Measurements from ENCODE around the gene C9orf152.

Gene C9orf152

DNA sequence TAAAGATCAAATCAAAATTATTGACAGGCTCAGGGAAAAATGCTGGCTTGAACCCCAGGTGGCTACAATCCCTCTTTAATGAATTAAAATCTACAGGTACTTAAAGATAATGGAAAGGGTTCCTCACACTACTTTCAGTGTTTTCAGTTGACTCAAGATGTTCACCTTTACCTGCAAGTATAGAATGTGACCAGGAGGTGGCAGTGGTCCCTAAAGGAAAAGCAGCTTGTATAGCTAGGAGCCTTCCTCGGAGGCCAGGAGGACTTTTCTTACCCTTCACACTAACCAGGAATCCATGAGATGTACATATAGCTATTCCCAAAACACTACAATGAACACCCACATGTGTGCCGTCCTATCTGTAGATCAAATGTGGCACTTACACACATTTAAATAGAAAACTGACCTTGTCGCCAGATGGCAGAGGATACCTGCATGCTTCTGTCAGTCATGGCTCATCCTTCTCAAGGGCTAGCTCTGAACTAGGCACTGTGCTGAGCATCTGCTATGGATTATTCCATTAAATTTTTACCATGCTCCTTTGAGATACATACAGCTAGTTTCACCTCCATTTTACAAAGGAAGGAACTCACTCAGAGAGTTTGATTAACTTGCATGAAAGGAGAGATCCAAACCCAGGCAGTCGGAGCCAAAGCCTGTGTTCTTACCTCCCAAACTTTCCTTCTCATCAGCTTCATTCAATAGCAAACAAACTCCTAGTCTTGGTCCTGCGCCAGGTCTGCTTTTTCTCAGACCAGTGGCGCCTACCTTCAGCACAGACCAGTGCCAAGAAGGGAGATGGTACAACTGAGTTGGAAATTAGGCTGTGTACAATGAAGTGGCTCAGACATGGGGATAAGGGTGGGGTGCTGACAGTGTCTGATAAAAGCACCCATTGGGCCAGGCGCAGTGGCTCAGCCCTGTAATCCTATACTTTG is 24.5 kb downstream of the C9orf152 start:
- peak; percentile 75 for DNase-seq (ENCODE audit: low spot score)

DNA sequence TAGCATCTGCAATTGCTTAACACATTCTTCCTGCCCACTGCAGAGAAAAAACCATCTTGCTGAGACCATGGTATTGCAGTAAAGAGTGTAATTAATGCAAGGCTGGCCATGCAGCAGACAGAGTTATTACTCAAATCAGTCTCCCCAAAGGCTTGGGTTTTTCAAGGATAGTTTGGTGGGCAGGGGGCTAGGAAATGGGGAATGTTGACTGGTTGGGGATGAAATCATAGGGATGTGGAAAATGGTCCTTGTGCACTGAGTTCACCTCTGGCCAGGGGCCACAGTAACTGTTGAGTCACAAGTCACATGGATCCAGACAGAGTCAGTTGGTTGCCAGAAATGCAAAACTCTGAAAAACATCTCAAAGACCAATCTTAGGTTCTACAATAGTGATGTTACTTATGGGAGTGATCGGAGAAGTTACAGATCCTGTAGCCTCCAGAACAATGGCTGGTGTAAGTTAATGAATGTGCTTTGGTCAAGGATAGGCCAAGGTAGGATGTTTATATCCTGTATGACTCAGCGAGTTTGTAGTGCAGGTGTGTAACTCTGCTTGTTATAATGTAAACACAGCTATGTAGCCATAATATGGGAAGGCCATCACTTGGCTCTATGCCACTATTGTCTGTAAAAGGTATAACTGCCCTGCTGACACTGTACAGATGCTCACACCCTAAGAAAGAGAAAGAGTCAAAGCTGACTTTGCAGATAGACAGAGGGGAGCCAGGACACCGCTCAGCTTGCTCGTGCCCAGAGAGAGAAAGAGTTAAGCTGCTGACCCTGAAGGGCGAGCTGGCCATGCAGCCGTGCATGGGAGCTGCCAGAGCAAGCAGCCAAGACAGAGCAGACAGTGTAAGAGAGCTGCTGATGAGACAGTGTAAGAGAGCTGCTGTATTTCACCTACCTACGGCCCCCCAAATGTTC is 27.2 kb downstream of the C9orf152 start:
- DNase-seq (ENCODE audit: low spot score), result no peak

DNA sequence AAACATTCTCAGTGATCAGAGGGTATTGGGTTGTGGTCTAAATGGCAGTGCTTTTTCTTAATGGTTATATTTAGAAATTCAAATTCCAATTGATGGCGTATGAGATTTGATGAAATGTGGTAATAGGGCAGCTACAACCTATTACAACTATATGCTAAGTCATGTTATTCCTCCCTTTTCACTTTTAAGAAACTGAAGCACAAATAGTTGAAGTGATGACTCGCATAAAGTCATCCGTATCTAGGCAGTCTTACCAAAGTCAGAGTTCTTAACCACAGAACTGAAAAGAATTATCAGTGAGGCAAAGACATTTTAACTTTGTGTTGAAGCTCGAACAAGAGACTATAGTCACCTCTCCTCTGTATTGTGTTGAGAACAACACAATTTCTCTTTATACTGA is 28.2 kb downstream of the C9orf152 start:
- no peak for DNase-seq (ENCODE audit: low spot score)

DNA sequence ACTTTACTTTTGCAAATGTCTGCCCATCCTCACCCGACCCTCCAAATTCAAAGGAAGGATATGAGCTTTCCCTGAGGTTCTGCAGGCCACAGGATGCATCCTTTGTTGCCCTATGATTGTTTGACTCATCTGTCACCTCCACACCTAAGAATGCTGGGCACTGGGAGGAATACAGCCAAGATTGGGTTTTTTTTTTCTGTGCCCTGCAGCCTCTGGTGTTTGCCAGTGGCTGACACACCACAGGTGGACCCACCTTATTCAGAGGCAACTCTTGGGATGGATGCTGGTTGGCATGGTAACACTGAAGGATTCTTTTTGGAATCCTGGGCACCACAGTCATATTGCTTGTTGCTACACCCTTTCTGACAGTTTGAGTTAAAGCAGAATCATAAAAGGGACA is 29.7 kb downstream of the C9orf152 start:
- DNase-seq (ENCODE audit: low spot score), result no peak

DNA sequence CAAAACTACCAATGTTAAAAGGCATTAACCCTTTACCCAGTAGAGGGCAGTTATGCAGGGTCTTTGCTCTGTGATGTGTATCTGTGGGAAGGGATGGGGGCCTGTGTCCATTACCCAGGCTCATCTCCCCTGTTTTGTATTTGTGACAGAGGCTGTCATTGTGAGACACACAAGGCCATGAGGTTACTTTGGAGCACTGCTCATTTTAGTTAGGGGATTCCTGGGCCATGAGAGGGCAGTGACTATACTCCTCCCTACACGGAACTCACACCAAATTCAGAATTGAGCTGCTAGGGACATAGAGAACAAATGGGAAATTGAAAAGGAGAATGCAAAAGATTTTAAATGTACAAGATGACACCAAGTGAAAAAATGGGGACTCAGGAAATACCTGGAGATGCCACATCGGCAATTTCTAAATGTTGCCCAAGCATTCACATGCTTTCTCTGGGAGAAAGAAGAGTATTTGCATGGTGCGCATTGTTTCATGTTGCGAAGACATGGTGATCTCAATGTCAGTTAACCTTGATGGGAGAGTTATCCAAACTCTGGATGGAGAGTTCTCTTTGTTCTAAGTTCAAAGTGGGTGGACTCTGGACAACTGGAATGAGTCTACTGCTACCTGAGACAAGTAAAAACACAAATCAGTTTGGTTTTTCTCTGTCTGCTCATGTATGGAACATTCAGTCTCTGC is 32.5 kb downstream of the C9orf152 start:
- DNase-seq (ENCODE audit: low spot score), result no peak

DNA sequence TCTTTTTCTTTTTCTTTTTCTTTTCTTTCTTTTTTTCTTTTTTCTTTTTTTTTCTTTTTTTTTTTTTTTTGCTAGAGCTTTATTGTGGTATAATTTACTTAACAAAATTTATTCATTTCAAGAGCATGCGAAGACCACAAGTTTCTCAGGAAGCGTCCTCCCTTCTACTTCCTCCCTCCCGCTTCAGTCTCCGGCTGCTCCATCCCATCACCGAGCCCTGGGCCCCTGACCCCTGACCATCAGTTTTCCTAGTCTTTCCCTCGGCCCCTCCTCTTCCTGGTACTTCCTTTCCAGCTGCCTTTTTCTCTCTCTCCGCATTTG is 34.7 kb downstream of the C9orf152 start:
- DNase-seq (ENCODE audit: low spot score), result no peak

DNA sequence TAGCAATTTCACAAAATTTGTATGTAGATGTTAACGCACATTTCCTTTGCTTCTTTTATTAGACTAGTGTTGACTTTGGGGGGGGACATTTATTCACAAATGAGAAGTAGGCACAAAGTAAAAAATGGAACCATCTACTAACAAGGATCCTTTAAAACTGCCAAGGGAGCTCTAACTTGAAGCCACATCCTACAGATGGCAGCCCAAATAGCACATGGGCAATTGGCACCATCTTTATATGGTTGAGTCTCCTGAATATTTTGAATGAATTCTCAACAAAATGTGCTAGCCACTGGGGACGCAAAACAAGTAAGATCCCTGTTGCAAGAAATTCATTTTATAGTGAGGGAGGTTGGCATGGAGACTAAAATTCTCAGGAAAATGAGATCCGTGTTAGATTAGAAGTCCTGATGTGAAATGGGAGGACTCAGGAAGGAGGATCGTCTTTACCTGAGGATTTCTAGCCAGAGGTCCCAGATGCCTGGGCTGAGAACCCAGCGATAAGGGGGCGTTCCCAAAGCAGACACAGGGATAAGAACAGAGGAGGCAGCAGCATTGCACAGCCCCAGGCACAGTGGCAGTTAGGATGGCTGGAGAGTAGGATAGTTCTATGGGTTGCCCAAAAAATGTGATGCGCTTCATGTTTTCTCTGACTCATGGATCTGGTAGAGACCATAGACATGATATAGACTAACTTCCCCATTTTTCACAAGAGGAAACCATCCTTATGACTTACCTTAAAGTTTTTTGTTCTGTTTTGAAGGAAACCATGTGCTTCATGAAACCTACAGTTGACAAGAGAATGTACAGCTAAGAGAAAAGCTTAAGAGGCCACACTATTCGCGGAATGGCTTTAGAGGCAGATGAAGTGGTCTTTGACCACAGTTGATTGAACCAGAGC is 37.4 kb downstream of the C9orf152 start:
- DNase-seq (ENCODE audit: low spot score), result no peak

DNA sequence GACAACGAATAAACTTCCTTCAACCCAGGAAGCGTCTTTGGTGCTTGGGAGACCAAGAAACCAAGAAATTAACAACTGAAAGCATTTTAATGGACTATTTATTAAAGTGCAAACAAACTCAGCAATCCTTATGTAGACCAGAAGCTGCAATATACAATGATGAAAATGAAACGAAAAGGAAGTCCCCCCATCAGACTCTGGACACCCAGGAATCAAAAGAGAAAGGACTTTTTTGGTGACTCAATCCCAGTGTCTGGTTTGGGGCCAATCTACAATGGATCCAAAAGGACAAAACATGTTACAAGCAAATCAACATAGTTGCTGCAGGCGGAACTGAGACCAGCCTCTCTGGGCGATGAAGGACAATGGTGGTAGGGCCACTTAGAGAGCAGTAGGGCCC is 39.5 kb downstream of the C9orf152 start:
- no peak for DNase-seq (ENCODE audit: low spot score)

DNA sequence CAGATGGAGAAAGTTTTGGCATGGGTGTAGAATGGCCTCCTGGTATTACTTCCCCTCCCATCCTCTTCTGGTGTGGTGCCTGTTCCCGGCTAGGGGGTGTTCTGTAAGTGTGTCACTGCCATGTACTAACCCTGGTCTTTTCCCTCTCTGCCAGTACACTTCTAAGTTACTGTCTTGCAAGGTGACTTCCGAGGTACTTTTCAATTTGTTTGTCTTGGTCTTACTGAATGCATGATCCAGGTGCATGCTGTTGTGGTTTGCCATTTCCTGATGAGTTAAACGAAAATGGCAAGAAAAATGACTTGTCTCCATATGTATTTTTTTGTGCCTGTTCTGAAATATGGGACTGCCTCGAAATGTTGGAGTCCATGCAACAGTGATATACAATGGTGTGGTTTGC is 46.0 kb downstream of the C9orf152 start:
- no peak for DNase-seq (ENCODE audit: low spot score)

DNA sequence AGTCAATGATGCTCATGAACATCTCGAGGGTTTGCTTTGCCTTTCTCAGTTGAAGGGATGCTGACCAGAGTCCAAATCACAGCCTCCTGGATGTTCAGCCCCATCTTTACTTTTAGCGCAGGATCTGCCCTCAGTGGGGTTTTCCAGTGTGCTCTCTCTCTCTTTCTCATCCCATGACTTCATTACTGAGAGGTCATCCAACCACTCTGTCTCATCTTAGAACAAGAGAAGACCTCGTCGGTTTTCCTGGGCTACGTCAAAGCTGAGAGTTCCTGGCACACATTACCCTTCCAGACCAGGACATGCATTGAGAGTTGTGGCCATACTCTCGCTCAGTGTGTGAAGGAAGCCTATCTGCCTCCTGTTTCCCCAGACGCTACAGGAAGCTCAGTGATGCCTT is 47.3 kb downstream of the C9orf152 start:
- no peak for DNase-seq (ENCODE audit: low spot score)

DNA sequence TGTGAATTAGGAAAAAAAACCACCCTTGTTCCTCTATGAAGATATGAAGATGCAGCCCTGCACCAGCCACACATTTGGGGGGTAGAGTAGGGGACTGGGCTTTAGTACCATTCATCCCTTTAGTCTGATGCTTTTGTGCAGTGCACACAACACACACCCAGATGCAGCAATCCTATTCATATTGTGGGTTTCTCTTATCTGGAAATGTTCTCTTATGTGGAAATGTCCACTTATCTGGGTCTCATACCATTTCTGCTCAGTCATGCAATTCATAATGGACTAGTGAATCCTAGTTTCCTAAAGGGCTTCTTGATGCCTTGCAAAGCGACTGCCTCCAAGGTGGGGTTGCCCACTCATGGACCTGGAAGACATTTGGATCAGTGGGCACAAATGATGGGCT is 47.8 kb downstream of the C9orf152 start:
- DNase-seq (ENCODE audit: low spot score), result no peak

DNA sequence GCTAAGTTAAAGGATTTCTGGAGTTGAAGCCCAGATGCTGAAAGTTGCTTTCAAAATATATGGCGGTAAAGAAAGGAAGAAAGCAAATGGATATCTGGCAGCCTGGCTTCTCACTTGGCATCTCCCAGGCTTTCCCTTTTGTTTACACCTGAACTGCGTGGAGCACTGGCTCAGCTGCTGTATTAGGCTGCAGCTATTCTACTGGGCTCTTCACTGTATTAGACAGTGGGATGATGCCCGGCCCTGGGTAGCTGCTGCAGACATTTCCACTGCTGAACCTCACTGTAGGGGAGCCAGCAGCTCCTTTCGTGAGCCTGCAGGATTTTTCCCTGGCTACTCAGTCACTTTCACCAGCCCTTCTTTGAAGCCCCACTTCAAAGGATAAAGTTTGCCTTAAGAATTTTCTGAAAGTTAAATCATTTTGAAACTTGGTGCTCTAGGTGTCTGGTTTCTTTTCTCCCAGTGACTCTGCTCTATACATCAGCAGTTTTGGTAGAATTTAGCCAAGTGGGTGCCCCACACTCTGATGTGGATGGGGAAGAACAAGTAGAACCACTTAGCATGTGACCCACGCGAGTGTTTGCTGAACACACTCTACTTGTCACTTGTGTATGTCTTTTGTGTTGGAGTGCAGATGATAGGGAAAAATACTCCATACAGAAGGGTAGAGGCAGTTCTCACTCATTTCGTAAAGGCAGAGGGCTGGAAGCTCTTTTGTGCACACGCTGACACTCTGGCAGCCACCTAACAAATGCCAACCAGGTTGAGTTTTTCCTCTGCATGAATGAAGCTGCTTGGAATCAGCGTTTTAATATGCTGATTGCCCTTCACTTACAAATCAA is 49.9 kb downstream of the C9orf152 start:
- DNase-seq (ENCODE audit: low spot score), result no peak

DNA sequence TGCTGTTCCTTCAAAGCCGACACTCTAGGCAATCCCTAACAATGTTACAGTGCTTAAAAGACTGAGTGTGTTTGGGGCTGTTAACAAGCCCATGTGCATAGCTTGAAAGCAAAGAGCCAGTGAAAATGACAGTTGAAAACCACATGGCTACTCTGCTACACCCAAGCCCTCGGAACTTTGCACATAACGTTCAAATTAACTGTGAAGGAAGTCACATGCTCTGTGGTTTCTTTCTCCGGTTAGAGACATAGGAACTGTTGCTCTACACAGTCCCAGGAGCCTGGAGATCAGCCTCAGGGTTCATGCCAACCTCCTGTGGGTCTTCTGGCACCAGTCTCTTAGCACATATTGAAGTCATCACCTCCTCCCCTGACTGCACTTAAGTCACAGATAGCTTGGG is 51.1 kb downstream of the C9orf152 start:
- no peak for DNase-seq (ENCODE audit: low spot score)

DNA sequence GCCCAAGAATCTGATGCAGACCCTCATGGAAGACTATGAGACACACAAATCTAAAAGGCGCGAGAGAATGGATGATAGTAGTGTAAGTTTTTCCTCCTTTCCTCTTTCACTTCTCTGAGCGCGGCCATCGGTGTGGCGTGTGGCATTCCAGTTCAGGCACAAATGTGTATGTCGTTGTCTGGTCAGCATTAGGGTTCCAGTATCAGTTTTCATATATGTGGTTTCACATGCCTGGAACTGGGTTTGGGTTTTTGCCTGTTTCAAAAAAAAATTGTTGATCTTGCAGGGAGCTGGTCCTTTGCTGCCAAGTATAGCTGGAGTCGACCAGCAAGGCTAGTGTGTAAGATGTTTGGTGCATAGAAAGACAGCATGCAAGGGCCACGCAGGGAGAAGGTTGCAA is 51.5 kb downstream of the C9orf152 start:
- no peak for DNase-seq (ENCODE audit: low spot score)

DNA sequence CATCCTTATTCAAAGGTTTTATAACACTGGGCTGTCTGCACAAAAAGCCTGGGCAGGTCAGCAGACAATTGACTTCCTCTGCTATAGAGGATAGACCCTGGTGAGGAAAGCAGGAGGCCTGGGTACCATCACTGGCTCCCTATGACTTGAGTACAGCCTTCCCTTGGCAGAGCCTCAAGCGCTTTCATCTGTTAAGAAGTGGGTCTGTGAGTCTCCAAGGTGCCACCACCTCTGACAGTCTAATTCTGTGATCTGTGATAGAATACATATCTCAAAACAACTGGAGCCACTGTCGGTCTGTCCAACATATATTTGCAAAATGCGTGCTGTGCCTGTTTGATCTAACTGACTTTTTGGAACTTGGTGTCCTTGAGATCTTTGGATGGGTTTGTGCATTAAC is 52.2 kb downstream of the C9orf152 start:
- DNase-seq (ENCODE audit: low spot score), result no peak

DNA sequence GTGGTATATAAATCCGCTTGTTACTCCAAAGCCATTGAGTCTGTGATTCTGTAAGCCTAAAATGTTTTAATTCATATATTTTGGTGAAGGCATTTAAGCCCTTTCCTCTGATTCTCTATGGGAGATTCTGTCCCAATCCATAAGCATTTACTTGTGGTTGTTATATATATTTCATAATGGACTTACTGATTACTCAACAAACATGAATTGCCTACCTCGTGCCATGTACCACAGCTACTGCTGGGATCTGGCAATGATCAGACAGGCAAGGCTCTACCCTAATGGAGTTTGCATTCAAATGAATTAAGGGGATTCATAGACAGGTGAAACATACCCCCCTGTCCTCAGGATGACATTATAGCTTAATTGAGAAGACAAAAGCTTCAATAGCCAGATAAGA is 54.5 kb downstream of the C9orf152 start:
- no peak for DNase-seq (ENCODE audit: low spot score)

DNA sequence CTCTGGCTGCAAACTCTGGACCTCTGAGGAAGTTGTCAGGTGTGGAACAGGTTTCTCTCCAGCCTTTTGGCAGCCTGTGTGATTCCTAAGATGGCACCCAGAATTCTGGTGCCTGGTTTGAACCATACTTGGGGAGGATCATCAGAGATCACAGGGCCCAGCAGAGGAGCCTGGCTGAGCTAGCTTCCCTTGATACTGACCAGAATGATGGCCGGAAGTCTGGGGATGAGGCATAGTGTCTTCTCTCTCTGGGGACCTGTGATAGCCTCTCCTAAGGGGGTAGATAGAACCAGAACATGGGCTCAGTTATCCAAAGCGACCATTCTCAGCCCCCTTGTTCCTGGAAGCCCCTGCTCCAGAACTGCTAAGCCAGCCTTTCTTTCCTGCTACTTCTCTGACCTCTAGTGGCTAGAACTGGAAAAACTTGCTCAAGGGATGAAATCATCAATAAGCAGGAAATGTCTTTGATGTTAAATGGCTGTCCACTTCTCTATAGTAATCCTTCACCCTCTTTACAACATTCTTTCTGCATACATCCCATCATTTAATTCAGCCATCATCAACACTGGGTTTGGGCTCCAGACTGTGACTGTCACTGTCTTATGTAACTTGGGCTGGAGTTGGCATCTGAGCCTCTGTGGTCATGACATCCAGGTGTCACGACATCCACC is 55.1 kb downstream of the C9orf152 start:
- DNase-seq (ENCODE audit: low spot score), result peak; percentile 36

All from SK-N-DZ (cell line).